Neutrophil (primary cell): ENCODE data around the gene HS3ST6.
"Not testable (repeated sequence)": the region's sequence is repeated elsewhere in the genome, so short reads cannot be mapped to it uniquely, and the experiment has no call there.

ENCODE experiments used
- H3K27ac ChIP-seq: fragments of 200-600 bp; sonication (generic); 2 replicates; pipeline ENCODE4 v1.5.1; 2016; ENCODE audit warnings: mild to moderate bottlenecking, moderate library complexity
- H3K27me3 ChIP-seq: fragments of 200-600 bp; sonication (generic); 2 replicates; pipeline ENCODE4 v1.6.0; 2016; ENCODE audit warnings: mild to moderate bottlenecking
- H3K36me3 ChIP-seq: fragments of 200-600 bp; sonication (generic); 2 replicates; pipeline ENCODE4 v1.5.1; 2017
- H3K4me1 ChIP-seq, 2 experiments: fragments of 200-600 bp in 1 of 2; sonication (generic) in 1 of 2; 1 replicate in 1 of 2; 2 replicates in 1 of 2; pipeline versions ENCODE4 v1.5.1 to v1.6.1; 2013 to 2016; ENCODE audit warnings: low read depth in 1 of 2, low read length in 1 of 2, mild to moderate bottlenecking in 1 of 2, moderate library complexity in 1 of 2; ENCODE audit not compliant: control insufficient read depth in 1 of 2, insufficient read depth in 1 of 2
- H3K4me3 ChIP-seq, 2 experiments: fragments of 200-600 bp in 1 of 2; sonication (generic) in 1 of 2; 1 replicate in 1 of 2; 2 replicates in 1 of 2; pipeline ENCODE4 v1.5.1; 2013 to 2016; ENCODE audit warnings: low read depth in 1 of 2, low read length in 1 of 2, mild to moderate bottlenecking in 1 of 2, moderate library complexity in 1 of 2
- H3K9me3 ChIP-seq: fragments of 200-600 bp; sonication (generic); 2 replicates; pipeline ENCODE4 v1.5.1; 2016
- CTCF ChIP-seq: fragments of 200-600 bp; sonication (generic); IDR thresholded peaks from 2 replicates; pipeline ENCODE4 v1.5.1; 2016; ENCODE audit warnings: antibody characterized with exemption

The HS3ST6 gene

GRCh38 chr16:1884155-1884760 lies 34.0 kb downstream of the HS3ST6 start:
- H3K9me3 ChIP-seq: no peaks in the 10 kb centered on the region
- H3K27ac ChIP-seq: no peak overlapping the region
- no peaks in the 10 kb centered on the region for H3K36me3 ChIP-seq
- no peak for TF ChIP-seq CTCF
- no peaks in the 10 kb centered on the region for H3K4me1 ChIP-seq
- no peak overlapping the region for H3K4me3 ChIP-seq
- peaks cover 29% of the 10 kb centered on the region for H3K27me3 ChIP-seq

- H3K9me3 ChIP-seq, H3K36me3 ChIP-seq, H3K4me3 ChIP-seq, H3K4me1 ChIP-seq, H3K27ac ChIP-seq: not testable (repeated sequence)
- H3K27me3 ChIP-seq: peaks cover 49% of the 10 kb centered on the region
Observed at GRCh38 chr16:1881172-1881571, 37.0 kb downstream of the HS3ST6 start.

- Histone ChIP-seq H3K36me3 (no peaks in the 10 kb centered on the region), H3K4me1 (no peaks in the 10 kb centered on the region), H3K9me3 (no peaks in the 10 kb centered on the region), H3K4me3 (no peak overlapping the region), H3K27me3 (peaks cover 63% of the 10 kb centered on the region), H3K27ac (no peak overlapping the region)
- no peak for TF ChIP-seq CTCF
Observed at GRCh38 chr16:1879477-1879876, 38.7 kb downstream of the HS3ST6 start.

- H3K4me3 ChIP-seq: no peak overlapping the region
- no peaks in the 10 kb centered on the region for H3K4me1 ChIP-seq
- no peak for TF ChIP-seq CTCF
- H3K36me3 ChIP-seq: no peaks in the 10 kb centered on the region
- H3K9me3 ChIP-seq: no peaks in the 10 kb centered on the region
- peaks cover 75% of the 10 kb centered on the region for H3K27me3 ChIP-seq
- H3K27ac ChIP-seq: no peak overlapping the region
Observed at GRCh38 chr16:1878256-1878655, 40.0 kb downstream of the HS3ST6 start.

- Histone ChIP-seq H3K9me3 (no peaks in the 10 kb centered on the region), H3K36me3 (no peaks in the 10 kb centered on the region), H3K27ac (no peak overlapping the region), H3K4me3 (no peak overlapping the region), H3K27me3 (peaks cover 79% of the 10 kb centered on the region), H3K4me1 (no peaks in the 10 kb centered on the region)
- TF ChIP-seq CTCF: no peak
Observed at GRCh38 chr16:1877804-1878203, 40.4 kb downstream of the HS3ST6 start.

GRCh38 chr16:1877089-1877488 lies 41.1 kb downstream of the HS3ST6 start:
- H3K4me1 ChIP-seq: peaks cover 0 to 3% of the 10 kb centered on the region in 2 experiments
- H3K27ac ChIP-seq: no peak overlapping the region
- H3K36me3 ChIP-seq: no peaks in the 10 kb centered on the region
- no peak for TF ChIP-seq CTCF
- peaks cover under 1% of the 10 kb centered on the region for H3K9me3 ChIP-seq
- H3K27me3 ChIP-seq: peaks cover 86% of the 10 kb centered on the region
- no peak overlapping the region for H3K4me3 ChIP-seq
